Measurements from ENCODE around the gene NEU3. TPM values are rescaled to one million over a fixed set of nuclear protein-coding genes. Genes with fewer than 3 reads are reported as not detected.

Gene NEU3
- polyA plus RNA-seq, 3 donors, result 2.3 to 25.1 (median 3.9) TPM

DNA sequence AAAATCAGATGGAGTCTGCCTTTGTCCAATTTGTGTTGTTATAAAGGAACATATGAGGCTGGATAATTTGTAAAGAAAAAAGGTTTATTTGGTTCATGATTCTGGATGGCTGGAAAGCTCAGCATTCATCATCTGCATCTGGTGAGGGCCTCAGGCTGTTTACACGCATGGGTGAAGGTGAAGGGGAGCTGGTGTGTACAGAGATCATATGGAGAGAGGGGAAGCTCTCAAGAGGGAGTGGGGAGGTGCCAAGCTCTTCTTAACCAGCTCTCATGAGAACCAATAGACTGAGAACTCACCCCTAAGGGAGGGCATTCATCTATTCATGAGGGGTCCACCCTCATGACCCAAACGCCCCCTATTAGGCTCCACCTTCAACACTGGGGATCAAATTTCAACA is 40.0 kb downstream of the NEU3 start:
- Histone ChIP-seq H3K9me3 (replicated peaks in 1 of 2; ENCODE audit: control insufficient read depth in 1 of 2, insufficient read depth in 1 of 2, low read length in 2 of 2) (no peaks in the 10 kb centered on the region), H3K79me2 (ENCODE audit: insufficient read depth, low read length) (no peaks in the 10 kb centered on the region), H3K36me3 (replicated peaks in 1 of 2; ENCODE audit: control insufficient read depth in 1 of 2, insufficient read depth in 2 of 2, low read length in 2 of 2) (no peaks in the 10 kb centered on the region), H3K4me1 (ENCODE audit: control insufficient read depth in 1 of 2, insufficient read depth in 2 of 2, low read length in 2 of 2) (no peaks in the 10 kb centered on the region), H2AFZ (ENCODE audit: insufficient read depth, low read depth, low read length, poor library complexity, severe bottlenecking) (no peak overlapping the region), H3K27ac (ENCODE audit: low read depth in 1 of 2, low read length in 2 of 2) (no peak overlapping the region), H3K9ac (ENCODE audit: insufficient read depth, low read length, poor library complexity, severe bottlenecking) (no peak overlapping the region), H3K4me3 (replicated peaks in 1 of 3; ENCODE audit: low read depth in 2 of 3, low read length in 3 of 3) (no peak overlapping the region), H3K27me3 (ENCODE audit: control insufficient read depth in 2 of 2, insufficient read depth in 2 of 2, low read length in 2 of 2) (no peaks in the 10 kb centered on the region), H3K4me2 (replicated peaks; ENCODE audit: extremely low read depth, low read length, poor library complexity, severe bottlenecking) (no peak overlapping the region), H4K20me1 (ENCODE audit: insufficient read depth, low read length) (no peaks in the 10 kb centered on the region)
- intact Hi-C loops (cut with micrococcal nuclease), result loop anchor here in 1 of 2 donors (10.0 kb wide), 1 partner anchor 106 kb away; no protein-coding TSS in a partner anchor
- DNase-seq, result no peak
- peak overlapping the region in 1 of 7 donors; percentile 1 for H3K27ac Mint-ChIP-seq
- H3K36me3 Mint-ChIP-seq, result no peaks in the 10 kb centered on the region
- no peak overlapping the region for H3K4me3 Mint-ChIP-seq
- peaks cover 5% of the 10 kb centered on the region for H3K4me1 Mint-ChIP-seq
- no CpG with 5 or more reads among the region's 2 CpGs for WGBS (ENCODE audit: insufficient coverage)
- peaks cover 0 to 4% (median 3%) of the 10 kb centered on the region in 3 donors for H3K27me3 Mint-ChIP-seq (ENCODE audit: low read depth in 3 of 3)
- no peaks in the 10 kb centered on the region for H3K9me3 Mint-ChIP-seq
- TF ChIP-seq, protein P1, sequence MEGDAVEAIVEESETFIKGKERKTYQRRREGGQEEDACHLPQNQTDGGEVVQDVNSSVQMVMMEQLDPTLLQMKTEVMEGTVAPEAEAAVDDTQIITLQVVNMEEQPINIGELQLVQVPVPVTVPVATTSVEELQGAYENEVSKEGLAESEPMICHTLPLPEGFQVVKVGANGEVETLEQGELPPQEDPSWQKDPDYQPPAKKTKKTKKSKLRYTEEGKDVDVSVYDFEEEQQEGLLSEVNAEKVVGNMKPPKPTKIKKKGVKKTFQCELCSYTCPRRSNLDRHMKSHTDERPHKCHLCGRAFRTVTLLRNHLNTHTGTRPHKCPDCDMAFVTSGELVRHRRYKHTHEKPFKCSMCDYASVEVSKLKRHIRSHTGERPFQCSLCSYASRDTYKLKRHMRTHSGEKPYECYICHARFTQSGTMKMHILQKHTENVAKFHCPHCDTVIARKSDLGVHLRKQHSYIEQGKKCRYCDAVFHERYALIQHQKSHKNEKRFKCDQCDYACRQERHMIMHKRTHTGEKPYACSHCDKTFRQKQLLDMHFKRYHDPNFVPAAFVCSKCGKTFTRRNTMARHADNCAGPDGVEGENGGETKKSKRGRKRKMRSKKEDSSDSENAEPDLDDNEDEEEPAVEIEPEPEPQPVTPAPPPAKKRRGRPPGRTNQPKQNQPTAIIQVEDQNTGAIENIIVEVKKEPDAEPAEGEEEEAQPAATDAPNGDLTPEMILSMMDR (IDR thresholded peaks at IDR 0.05), result no peak

GRCh38 chr11:75029836-75030631 is 41.3 kb downstream of the NEU3 start:
- Mint-ChIP-seq H3K36me3 (no peaks in the 10 kb centered on the region), H3K27me3 (ENCODE audit: low read depth in 3 of 3) (peaks cover 0 to 4% (median 3%) of the 10 kb centered on the region in 3 donors), H3K4me1 (peaks cover 5% of the 10 kb centered on the region), H3K4me3 (no peak overlapping the region), H3K27ac (no peak overlapping the region), H3K9me3 (no peaks in the 10 kb centered on the region)
- Histone ChIP-seq H2AFZ (ENCODE audit: insufficient read depth, low read depth, low read length, poor library complexity, severe bottlenecking) (no peak overlapping the region), H3K9me3 (replicated peaks in 1 of 2; ENCODE audit: control insufficient read depth in 1 of 2, insufficient read depth in 1 of 2, low read length in 2 of 2) (no peaks in the 10 kb centered on the region), H3K27me3 (ENCODE audit: control insufficient read depth in 2 of 2, insufficient read depth in 2 of 2, low read length in 2 of 2) (no peaks in the 10 kb centered on the region), H4K20me1 (ENCODE audit: insufficient read depth, low read length) (no peaks in the 10 kb centered on the region), H3K4me1 (ENCODE audit: control insufficient read depth in 1 of 2, insufficient read depth in 2 of 2, low read length in 2 of 2) (no peaks in the 10 kb centered on the region), H3K9ac (ENCODE audit: insufficient read depth, low read length, poor library complexity, severe bottlenecking) (no peak overlapping the region), H3K4me3 (replicated peaks in 1 of 3; ENCODE audit: low read depth in 2 of 3, low read length in 3 of 3) (no peak overlapping the region), H3K79me2 (ENCODE audit: insufficient read depth, low read length) (no peaks in the 10 kb centered on the region), H3K27ac (ENCODE audit: low read depth in 1 of 2, low read length in 2 of 2) (no peak overlapping the region), H3K4me2 (replicated peaks; ENCODE audit: extremely low read depth, low read length, poor library complexity, severe bottlenecking) (no peak overlapping the region), H3K36me3 (replicated peaks in 1 of 2; ENCODE audit: control insufficient read depth in 1 of 2, insufficient read depth in 2 of 2, low read length in 2 of 2) (no peaks in the 10 kb centered on the region)
- intact Hi-C loops (cut with micrococcal nuclease), result loop anchor here (5.0 to 10.0 kb wide), 3 partner anchors 98 to 105 kb away; no protein-coding TSS in a partner anchor
- TF ChIP-seq, protein P1 (IDR thresholded peaks at IDR 0.05), result no peak
- WGBS (ENCODE audit: insufficient coverage), result 100% methylated on average over 3 of the region's 6 CpGs
- DNase-seq, result no peak
